ENCODE measurements around the gene DDX21. TPM values are rescaled to one million over a fixed set of nuclear protein-coding genes. Genes with fewer than 3 reads are reported as not detected.

The DDX21 gene
- total RNA-seq, 2 donors from 2014 or later = 21.4 to 30.0 TPM

DNA sequence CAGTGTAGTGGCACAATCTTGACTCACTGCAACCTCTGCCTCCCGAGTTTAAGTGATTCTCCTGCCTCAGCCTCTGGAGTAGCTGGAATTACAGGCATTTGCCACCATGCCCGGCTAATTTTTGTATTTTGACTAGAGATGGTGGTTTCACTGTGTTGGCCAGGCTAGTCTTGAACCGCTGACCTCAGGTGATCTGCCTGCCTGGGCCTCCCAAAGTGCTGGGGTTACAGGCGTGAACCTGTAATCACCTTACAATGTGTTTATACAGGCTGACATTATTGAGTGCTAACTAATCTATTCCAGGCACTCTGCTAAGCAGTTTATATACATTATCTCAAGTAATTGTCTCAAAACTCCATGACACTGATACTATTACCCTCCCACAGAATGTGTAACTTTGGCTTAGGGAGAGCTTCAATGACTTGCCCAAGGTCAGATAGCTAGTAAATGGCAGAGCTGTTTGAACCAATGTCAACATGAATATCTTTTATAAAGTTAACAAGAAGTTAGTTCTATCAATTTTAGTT lies 69.5 kb downstream of the DDX21 start:
- Histone ChIP-seq H3K36me3 (no peaks in the 10 kb centered on the region), H3K4me1 (no peaks in the 10 kb centered on the region), H3K27ac (no peak overlapping the region), H3K4me3 (no peak overlapping the region), H3K9me3 (no peaks in the 10 kb centered on the region), H3K27me3 (no peaks in the 10 kb centered on the region)
- TF ChIP-seq CTCF (IDR thresholded peaks at IDR 0.05) = no peak
- no peak for DNase-seq (ENCODE audit: low spot score)

GRCh38 chr10:69033256-69033655 lies 77.3 kb downstream of the DDX21 start:
- no peak for DNase-seq (ENCODE audit: low spot score)
- Histone ChIP-seq H3K36me3 (no peaks in the 10 kb centered on the region), H3K27me3 (no peaks in the 10 kb centered on the region), H3K4me1 (no peaks in the 10 kb centered on the region), H3K9me3 (no peaks in the 10 kb centered on the region), H3K27ac (no peak overlapping the region), H3K4me3 (no peak overlapping the region)
- TF ChIP-seq CTCF (IDR thresholded peaks at IDR 0.05) = no peak

Other genes starting within 250 kb of the DDX21 start
- gene CCAR1, start 234.9 kb upstream of the DDX21 start, total RNA-seq = 10 to 100 TPM; 21.0 to 25.0 TPM
- gene STOX1, start 128.6 kb upstream of the DDX21 start, total RNA-seq = under 1 TPM; 0.26 to 0.47 TPM
- 10 to 100 TPM; 18.9 to 22.3 TPM for gene DDX50, start 54.9 kb upstream of the DDX21 start, total RNA-seq
- gene KIFBP, start 32.6 kb downstream of the DDX21 start, total RNA-seq = 10 to 100 TPM; 36.4 to 48.8 TPM
- gene SRGN, start 131.9 kb downstream of the DDX21 start, total RNA-seq = 100 to 1,000 TPM in 1 of 2 donors, 10 to 100 TPM in 1; 79.4 to 124 TPM
- gene VPS26A, start 168.0 kb downstream of the DDX21 start, total RNA-seq = 10 to 100 TPM; 19.3 to 20.1 TPM
- 10 to 100 TPM; 20.8 to 27.2 TPM for gene SUPV3L1, start 224.1 kb downstream of the DDX21 start, total RNA-seq

All from right atrium auricular region (tissue), 2 donors.